GM19455 (cell line): Measurements from ENCODE around the gene AAK1.
"Not testable (repeated sequence)": the region's sequence is repeated elsewhere in the genome, so short reads cannot be mapped to it uniquely, and the experiment has no call there.

Experiments used
- ATAC-seq: cut with Tn5 transposase; IDR thresholded peaks from one replicate; pipeline ENCODE4 v1.9.1; 2021; ENCODE audit not compliant: unreplicated experiment

AAK1 gene

DNA sequence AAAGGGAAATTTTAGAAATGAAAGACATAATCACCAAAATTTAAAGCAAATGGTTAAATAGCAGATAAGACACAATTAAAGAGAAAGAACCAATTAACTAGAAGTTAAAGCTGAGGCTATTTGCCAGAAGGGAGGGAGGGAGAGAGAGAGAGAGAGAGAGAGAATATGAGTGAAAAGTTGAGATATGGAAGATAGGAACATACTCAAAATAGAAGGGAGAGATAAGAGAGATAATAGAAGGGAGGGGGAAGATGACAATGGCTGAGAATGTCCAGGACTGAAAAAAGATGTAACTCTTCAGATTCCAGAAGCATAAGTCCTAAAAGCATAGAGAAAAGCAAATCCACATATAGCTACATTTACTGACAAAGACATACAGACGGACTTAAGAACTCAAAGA lies 17.1 kb upstream of the AAK1 start:
- no peak for ATAC-seq

- no peak for ATAC-seq
Measured at GRCh38 chr2:69659941-69660483, 16.5 kb upstream of the AAK1 start.

- ATAC-seq = no peak
Measured at GRCh38 chr2:69659349-69659748, 15.8 kb upstream of the AAK1 start.

DNA sequence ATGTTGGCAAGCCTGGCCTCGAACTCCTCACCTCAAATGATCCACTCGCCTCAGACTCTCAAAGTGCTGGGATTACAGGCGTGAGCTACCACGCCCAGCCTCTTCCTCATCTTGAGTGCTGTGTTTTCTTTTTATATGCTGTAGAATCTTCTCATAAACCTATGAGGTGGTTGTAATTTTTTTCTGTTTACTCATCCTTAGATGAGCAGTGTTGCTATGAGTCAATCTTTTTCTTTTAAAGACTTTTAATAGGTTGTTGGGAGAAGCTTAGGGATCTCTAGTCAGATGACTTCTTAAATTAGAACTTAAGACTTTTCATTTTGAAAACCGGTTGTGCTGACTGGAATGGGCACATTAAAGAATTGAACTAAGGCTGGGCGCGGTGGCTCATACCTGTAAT lies 8.7 kb upstream of the AAK1 start:
- ATAC-seq = no peak

DNA sequence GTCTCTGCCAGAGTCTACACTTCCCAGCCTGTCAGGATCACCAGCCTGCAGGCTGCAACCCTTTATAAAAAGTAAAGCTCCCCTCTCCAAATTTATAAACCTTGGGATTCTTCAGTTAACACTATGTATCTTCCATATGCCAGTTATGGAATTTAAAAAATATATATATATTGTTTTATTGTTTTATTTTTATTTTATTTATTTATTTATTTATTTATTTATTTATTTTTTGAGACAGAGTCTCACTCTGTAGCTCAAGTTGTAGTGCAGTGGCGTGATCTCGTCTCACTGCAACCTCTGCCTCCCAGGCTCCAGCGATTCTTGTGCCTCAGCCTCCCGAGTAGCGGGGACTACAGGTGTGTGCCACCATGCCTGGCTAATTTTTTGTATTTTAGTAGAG lies 3.7 kb upstream of the AAK1 start:
- not testable (repeated sequence) for ATAC-seq

GRCh38 chr2:69646714-69647113 lies 3.2 kb upstream of the AAK1 start:
- ATAC-seq = no peak

GRCh38 chr2:69645921-69646320 lies 2.4 kb upstream of the AAK1 start:
- no peak for ATAC-seq

GRCh38 chr2:69645031-69645431 lies 1.5 kb upstream of the AAK1 start:
- no peak for ATAC-seq

DNA sequence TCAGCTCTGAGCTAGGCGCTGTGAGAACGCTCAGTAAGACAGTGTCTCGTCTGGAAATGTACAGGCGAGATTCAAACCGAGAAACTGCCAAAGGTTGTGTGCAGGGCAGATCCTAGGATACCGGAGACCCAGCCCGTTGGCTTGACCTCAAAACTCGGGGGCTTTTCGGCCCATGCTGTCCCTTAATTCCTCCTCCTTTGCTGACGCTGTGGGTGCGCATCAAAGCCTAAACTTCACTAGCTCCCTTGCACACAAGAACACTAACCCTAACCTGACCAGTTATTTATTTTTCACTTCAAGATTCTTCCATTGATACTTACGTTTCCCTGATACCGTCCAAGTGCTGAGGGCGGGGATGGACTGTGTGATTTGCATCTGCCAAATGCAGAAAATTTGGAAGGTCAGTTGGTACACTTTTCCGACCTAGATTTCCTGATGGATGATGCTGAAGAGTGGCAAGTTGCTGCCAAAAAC lies 1.0 kb upstream of the AAK1 start:
- ATAC-seq = no peak

- no peak for ATAC-seq
Measured at GRCh38 chr2:69642709-69643601, 584 bp downstream of the AAK1 start.

GRCh38 chr2:69641887-69642708 lies 1.4 kb downstream of the AAK1 start:
- no peak for ATAC-seq

- no peak for ATAC-seq
Measured at GRCh38 chr2:69641471-69641870, 2.1 kb downstream of the AAK1 start.

- ATAC-seq = no peak
Measured at GRCh38 chr2:69639266-69639665, 4.3 kb downstream of the AAK1 start.

GRCh38 chr2:69638630-69639029 lies 4.9 kb downstream of the AAK1 start:
- ATAC-seq = no peak

- no peak for ATAC-seq
Measured at GRCh38 chr2:69637923-69638322, 5.6 kb downstream of the AAK1 start.

GRCh38 chr2:69636395-69636794 lies 7.1 kb downstream of the AAK1 start:
- ATAC-seq = no peak

- no peak for ATAC-seq
Measured at GRCh38 chr2:69635432-69635831, 8.1 kb downstream of the AAK1 start.

GRCh38 chr2:69634196-69634821 lies 9.2 kb downstream of the AAK1 start:
- ATAC-seq = no peak

- no peak for ATAC-seq
Measured at GRCh38 chr2:69631402-69631801, 12.1 kb downstream of the AAK1 start.

DNA sequence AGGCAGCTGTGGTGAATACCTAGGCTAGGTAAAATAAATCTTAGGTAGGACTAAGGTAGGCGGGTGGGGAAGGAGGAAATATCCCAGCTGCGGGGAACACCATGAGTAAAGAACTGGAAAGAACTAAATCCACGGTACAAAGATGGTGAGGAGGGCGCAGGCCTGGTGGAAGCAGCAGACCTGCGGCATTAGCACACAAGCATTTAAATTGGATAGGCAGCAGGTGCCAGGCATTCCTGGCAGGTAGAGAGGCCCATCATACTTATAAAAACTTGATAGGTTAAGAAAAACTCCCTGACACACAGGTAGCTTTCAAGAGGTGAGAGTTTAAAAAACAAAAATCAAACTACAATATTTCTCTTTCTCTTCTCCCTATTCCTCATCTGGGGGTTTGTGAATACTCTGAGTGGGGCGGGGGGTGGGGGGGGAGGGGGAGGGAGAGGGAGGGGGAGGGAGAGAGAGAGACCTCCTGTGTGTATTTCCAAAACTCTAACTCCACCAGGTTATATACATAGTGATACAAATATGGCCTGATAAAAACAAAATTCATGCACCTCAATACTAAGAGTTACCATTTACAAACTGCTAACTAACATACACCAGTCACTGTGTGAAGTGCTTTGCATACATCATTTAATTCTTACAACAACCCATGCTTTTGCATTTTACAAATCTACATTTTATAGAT lies 13.5 kb downstream of the AAK1 start:
- ATAC-seq = no peak
